Uterus (tissue), 2 donors: ENCODE results near the gene MAP3K12.

ENCODE experiments used
- CTCF ChIP-seq, 4 experiments: fragments of 200-600 bp in 2 of 4; fragments of 450-650 bp in 2 of 4; sonication (generic) in 2 of 4; IDR thresholded peaks; one replicate each; pipeline ENCODE4 v1.5.1; 2016 to 2019; ENCODE audit warnings: antibody characterized with exemption in 4 of 4, mild to moderate bottlenecking in 2 of 4, moderate library complexity in 1 of 4
- POLR2A ChIP-seq, 2 donors: fragments of 450-650 bp; IDR thresholded peaks; one replicate each; pipeline ENCODE4 v1.6.1; 2016; ENCODE audit warnings: antibody characterized with exemption in 2 of 2, mild to moderate bottlenecking in 1 of 2, moderate library complexity in 1 of 2

DNA sequence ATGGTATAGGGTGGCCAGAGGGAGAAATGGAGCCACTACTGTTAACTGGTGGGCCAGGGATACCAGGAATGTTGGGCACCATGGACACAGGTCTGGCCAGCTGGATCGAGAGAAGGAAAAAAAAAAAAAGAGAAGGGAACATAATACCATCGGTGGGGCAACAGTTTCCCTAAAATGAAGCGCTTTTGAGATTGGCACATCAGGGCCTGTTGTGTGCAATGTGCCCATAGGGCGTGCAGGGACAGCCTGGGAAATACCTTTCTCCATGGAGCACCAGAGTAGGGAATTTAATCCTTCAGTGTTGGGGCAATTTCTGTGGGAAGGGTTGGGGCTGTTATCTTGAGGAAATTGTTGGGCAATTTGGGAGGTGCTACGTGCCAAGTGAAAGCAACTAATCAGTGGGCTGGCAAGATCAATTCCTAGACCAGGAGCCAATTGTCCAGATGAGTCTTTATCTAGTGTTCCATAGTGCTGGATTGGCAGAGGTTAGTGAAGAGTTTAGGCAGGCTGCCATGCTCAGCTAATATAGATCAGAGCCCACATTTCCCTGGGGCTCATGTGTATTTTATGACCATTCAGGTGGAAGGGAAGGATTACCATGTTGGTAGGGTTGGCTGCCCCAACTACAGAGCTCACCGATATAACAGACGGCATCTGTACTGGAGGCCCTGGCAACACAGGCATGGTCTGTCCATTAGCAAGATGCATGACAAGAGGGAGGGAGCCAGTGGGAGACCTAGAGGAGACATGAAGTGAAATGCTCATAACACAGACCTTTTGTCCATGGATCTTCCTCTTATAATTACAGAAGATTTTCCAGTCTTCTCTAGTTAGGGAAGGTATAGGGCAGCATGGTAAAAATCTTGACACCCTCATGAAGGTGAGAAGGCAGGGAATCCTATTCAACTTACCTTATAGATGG, 33.5 kb upstream of the MAP3K12 start:
- TF ChIP-seq POLR2A (IDR thresholded peaks at IDR 0.05) (no peak), CTCF (IDR thresholded peaks at IDR 0.05) (no peak)
